ENCODE results near the gene EFNB1.

Gene EFNB1

GRCh38 chrX:68827848-68828624 lies 785 bp upstream of the EFNB1 start:
- peak; percentile 81 for DNase-seq

GRCh38 chrX:68829582-68830418 lies 979 bp downstream of the EFNB1 start:
- peak; percentile 31 for DNase-seq

- no peak for DNase-seq
These were observed 1.9 kb downstream of the EFNB1 start for GRCh38 chrX:68830419-68831404.

DNA sequence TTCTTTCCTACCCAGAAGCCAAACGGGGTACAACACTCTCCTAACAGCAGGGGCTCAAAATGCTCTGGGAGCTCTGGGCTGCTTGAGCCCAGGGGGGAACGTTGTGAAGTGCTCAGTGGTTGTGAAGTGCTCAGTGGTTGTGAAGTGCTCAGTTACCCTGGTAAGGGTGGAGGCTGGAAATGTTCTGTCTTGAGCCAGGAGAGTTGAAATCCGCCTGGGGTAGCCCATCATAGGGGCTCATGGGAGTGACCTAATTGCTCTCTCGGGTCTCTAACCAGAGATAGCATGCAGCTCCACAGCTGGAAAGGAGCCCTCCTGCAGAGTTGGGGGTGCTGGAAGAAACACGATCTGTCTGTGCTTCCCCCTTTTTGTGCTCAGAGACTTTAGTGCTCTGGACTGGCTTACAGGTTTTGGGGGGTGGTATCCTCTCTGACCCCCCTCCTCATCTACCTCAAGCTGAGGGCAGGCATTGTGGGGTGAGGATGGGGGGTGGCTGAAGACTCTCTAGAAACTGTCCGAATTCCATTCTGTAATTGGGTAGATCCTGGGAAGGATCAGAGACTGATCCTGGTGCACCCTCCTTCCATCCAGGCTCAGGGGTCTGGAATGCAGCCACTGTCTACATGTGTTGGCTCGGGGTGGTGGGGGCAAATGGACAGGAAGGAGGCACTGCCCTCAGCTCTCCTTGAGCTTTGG lies 2.7 kb downstream of the EFNB1 start:
- no peak for DNase-seq

GRCh38 chrX:68832101-68832416 lies 3.2 kb downstream of the EFNB1 start:
- peak; percentile 52 for DNase-seq

DNA sequence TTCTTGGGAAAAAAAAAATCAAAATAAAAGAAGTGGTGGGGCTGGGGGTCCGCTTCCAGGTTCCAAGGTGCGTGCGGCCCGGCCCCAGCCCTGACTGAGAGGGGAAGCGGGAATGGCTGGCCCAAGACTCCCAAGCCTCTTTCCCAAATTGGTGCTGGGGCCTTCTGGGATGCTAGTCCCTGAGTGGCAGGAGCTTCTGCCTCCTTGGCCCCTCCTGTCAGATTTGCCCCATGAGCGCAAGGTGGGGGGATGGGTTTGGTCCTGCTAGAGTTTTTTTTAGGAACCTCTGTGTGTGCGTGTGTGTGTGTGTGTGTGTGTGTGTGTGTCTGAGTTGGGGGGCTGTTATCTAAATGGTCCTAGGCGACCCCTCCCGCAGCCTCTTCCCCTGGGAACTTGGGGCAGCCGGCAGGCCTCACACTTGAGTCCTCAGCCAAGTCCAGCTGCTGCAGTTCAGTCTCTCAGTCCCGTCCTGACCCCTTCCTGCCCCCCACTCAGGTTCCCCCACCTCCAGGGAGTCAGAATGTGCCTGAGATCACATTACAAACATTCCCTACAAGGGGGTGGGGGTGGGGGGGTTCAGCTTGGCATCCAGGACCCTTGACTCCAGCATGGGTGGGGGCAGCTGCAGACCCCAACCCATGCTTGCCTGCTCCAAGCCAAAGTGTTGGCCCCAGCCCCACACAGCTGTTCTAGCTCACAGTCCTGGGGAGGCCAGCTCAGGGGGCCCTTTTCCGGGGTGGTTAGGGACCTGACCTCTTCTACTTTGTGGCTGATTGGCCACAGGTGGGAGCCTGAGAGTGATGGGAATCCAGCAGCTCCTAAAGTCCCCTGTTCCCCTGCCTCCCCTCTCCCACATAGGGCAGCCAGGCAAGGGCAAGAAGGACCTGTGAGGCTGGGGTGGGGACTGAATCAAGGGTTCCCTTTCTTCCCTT lies 4.0 kb downstream of the EFNB1 start:
- no peak for DNase-seq

- DNase-seq = no peak
These were observed 4.6 kb downstream of the EFNB1 start for GRCh38 chrX:68833448-68833805.

GRCh38 chrX:68833855-68834331 lies 5.1 kb downstream of the EFNB1 start:
- DNase-seq = no peak

GRCh38 chrX:68834371-68835103 lies 5.7 kb downstream of the EFNB1 start:
- DNase-seq = no peak

DNA sequence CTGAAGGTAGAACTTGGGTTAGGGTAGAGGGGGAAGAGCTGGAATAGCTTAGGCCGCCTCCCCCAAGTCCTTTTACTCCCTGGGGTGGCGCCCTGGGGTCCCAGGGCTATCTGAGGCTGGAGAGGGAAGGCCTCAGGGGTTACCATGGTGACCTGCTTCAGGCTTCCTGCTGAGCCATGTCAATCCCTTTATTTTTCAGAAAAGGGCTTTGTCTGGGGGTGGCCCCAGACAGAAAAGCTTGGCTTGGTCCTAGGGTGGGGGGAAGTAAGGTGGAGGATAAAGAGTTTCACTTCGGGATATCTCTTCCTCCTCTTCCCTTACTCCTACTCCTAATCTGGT lies 6.3 kb downstream of the EFNB1 start:
- no peak for DNase-seq

DNA sequence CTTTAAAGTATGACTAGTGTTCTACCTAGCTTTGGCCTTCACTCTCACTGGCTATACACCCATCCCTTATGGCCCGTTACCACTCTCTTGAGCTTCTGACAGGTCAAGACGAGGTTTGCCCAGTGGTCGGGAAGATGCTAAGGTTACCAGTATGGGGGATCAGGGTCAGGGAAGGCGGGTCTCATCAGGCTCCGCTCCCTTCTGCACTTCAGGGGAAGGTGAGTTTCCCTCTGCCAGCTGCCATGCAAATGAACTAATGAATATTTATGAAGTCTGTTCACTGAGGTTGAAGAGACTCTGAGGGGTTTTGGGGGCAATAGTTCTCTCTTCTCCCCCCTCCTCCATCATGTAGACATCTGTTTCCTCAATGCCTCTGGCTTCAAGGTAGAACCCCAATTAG lies 6.6 kb downstream of the EFNB1 start:
- DNase-seq = no peak

- no peak for DNase-seq
These were observed 8.3 kb downstream of the EFNB1 start for GRCh38 chrX:68837119-68837518.

DNA sequence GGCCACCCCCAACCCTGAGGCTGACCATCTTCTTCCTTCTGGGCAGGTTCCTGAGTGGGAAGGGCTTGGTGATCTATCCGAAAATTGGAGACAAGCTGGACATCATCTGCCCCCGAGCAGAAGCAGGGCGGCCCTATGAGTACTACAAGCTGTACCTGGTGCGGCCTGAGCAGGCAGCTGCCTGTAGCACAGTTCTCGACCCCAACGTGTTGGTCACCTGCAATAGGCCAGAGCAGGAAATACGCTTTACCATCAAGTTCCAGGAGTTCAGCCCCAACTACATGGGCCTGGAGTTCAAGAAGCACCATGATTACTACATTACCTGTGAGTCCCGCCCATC lies 9.7 kb downstream of the EFNB1 start:
- no peak for DNase-seq

DNA sequence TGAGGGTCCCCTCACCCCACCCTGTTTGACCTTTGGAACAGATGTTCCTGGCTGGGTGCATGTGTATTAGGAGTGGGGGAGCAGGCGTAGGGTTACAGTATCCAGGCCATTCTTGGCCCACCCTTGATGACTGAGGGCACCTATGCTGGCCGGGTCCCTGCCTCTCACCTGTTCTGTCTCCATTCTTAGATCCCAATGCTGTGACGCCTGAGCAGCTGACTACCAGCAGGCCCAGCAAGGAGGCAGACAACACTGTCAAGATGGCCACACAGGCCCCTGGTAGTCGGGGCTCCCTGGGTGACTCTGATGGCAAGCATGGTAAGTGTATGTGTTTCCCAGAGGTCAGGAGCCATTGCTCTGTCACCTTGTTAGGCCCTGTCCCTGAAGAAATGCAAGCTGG lies 10.9 kb downstream of the EFNB1 start:
- no peak for DNase-seq

GRCh38 chrX:68840256-68840655 lies 11.4 kb downstream of the EFNB1 start:
- no peak for DNase-seq

DNA sequence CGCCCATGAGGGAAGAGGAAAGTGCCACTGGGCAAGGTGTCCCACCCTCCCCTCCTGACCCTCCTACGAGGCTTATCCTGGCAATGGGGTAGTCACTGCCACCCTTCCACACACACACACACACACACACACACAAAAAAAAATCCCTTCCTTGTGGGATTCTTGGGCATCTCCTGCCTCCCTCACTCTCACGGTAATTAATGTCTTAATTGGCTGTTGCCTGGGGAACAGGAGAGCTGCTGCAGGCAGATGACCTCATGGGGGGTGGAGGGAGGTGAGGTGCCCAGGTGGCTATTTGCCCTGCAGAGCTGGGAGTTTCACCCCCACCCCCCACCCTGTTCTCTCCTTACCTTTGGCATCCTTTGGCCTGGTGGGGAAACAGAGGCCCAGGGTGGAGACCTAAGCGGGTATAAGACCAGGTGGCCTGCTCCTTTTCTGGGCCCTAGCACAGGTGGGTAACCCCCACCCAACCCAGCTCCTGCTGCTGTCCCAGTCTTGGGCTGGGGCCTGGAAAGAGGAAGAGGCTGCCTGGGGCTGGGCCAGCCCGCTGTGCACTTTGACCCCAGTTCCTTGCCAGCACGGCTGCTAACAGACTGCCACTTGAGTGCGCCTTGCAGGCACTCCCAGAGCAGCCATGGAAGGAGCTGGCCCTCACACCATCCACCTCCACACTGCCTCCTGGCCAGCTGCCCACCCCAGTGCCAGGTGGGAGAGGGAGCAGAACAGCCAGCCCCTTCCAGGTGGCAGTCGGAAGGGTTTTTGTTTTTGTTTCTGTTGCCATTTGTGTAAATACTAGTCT lies 12.6 kb downstream of the EFNB1 start:
- no peak for DNase-seq

DNA sequence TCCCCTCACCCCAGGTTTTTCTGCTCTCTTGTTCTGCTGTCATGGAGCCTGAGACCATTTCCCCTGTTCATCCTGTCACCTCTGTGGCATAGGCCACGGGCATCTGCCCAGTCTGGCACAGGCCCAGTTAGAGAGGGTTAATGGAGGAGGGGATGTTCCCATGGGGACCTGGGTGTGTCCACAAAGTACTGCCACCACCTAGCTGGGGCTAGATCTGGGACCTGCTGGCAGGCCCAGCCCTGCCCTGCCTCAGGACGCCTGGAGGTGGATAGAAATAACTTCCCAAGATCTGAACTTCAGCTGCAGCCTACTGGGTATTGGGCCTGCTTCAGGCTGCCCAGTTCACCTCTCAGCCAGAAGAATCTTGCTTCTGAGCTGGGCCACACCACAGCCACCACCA lies 13.5 kb downstream of the EFNB1 start:
- DNase-seq = no peak

DNA sequence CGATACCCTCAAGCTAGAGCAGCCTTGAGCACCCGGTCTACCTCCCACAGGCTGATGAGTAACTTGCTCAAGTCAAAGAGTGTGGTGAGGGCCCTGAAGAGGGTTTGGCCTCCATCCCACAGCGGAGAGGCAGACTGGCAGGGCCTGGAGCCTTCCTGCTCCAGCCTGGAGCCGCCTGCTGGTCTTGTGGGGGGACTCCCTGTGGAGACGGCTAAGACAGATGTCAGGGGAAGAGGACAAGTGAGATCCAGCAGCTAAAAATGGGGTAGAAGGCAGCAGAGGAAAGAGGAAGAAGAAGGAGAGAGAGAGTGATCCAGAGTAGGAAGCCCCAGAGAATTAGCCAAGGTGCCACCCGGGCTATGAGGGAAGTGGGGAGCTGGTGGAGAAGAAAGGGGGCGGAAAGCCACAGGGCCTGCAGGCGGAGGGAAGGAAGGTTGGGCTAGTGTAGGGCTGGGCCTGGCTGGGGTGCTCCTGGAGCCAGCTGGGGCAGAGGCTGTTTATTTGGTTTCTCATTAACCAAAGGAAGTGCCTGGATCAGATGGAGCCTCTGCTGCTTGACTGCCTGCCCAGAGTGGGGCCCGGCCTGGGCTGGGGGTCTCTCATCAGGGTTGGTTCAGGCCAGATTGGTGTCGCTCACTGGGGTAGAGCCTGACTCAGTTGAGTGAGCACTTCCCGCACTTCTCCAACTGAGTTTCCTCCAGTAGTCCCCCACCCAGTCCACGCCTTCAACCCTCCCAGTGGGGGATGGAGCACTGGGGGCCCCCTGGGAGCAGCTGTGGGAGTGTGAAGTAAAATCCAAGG lies 14.2 kb downstream of the EFNB1 start:
- DNase-seq = no peak

DNA sequence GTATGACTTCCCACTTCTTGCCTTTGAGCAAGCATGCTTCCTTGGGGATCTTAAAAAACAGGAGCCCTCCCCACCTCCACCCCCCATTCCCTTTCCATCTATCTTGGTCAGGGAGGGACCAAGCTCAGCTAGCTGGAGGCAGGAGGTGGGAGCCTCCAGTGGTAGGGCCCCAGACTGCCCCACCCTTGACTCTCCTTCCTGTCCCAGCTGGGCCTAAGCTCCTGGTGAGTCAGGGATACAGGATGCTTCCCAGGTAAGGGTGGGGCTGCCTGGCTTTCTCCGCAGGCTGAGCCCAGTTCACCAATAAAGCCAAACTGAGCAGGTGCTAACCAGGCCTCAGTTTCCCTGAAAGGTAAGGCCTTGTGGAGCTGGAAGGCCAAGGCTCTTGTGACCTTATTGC lies 15.2 kb downstream of the EFNB1 start:
- no peak for DNase-seq

Data from stimulated activated CD4-positive, alpha-beta T cell treated with anti-CD3 and anti-CD28 coated beads, Interleukin-15, amount 100 ng/mL, for 24 hours (primary cell).